ENCODE measurements around the gene CNBP. TPM values are rescaled to one million over a fixed set of nuclear protein-coding genes. Genes with fewer than 3 reads are reported as not detected.

CNBP gene
- total RNA-seq, 2 experiments from 2014 or later, result 453 to 454 TPM

DNA sequence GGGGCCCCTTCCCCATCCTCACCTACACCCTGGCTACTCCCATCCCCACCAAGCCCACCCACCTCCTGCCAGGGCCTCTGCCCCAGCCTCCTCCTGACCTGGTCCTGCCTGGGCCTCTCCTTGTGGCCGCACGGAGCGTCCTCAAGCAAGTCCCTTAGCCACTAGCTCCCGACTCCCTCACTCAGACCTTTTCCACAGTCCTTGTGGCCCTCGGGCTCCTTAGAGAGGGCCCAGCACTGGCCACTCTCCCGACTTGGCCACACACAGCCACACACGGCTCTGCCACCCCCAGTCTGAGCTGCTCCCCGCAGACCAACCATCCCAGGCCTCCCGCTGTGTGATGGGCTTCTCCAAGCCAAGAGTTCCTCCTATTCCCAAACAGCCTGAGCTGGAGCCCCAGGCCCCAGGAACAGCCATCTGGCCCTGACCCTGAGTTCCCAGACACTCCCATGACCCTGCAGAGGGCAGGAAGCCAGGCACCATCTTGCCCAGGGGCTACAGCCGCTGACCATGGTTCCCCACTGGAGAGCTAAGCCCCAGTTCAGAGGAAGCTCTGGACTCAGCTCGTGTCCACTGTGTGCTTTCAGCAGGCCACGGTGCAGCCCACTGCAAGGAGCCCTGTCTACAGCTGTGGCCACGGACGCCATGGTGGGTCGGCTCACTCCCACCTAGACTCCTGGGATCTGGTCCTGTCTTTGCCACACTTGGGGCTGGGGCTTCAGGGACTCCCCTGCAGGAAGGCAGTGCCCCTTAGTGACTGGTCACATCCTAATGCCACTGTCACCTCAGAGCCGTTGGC, 55.1 kb downstream of the CNBP start:
- intact Hi-C loops (cut with micrococcal nuclease), result no loop called here
- H3K9me3 Mint-ChIP-seq, result no peaks in the 10 kb centered on the region
- H3K4me1 Mint-ChIP-seq (ENCODE audit: low read depth), result peaks cover 14% of the 10 kb centered on the region
- H3K27ac Mint-ChIP-seq, result no peak overlapping the region
- no peak for ATAC-seq
- CTCF ChIA-PET, result interaction anchor here (1.4 kb wide), 1 partner anchor 75 kb away, joined by 5 read pairs; no protein-coding TSS in a partner anchor
- POLR2A ChIA-PET, result interaction anchor here (1.2 kb wide), 2 partner anchors 58 to 59 kb away, joined by 3 read pairs; no protein-coding TSS in a partner anchor
- TF ChIP-seq CTCF (IDR thresholded peaks at IDR 0.05), result no peak
- DNase-seq, result no peak
- no peaks in the 10 kb centered on the region for H3K27me3 Mint-ChIP-seq
- peaks cover 11% of the 10 kb centered on the region for H3K36me3 Mint-ChIP-seq (ENCODE audit: low read depth)
- H3K4me3 Mint-ChIP-seq, result no peak overlapping the region

- ChIA-PET CTCF (no interaction called here), POLR2A (interaction anchor here (1.4 kb wide), 1 partner anchor 9 kb away, joined by 3 read pairs; no protein-coding TSS in a partner anchor)
- no peak for ATAC-seq
- Mint-ChIP-seq H3K4me1 (ENCODE audit: low read depth) (peaks cover 17% of the 10 kb centered on the region), H3K4me3 (no peak overlapping the region), H3K36me3 (ENCODE audit: low read depth) (peaks cover 10% of the 10 kb centered on the region), H3K27ac (peak overlapping the region; percentile 55), H3K9me3 (no peaks in the 10 kb centered on the region), H3K27me3 (no peaks in the 10 kb centered on the region)
- intact Hi-C loops (cut with micrococcal nuclease), result no loop called here
- no peak for DNase-seq
- no peak for TF ChIP-seq CTCF (IDR thresholded peaks at IDR 0.05)
Measured at GRCh38 chr3:129126726-129127280, 56.9 kb downstream of the CNBP start.

- no peaks in the 10 kb centered on the region for H3K27me3 Mint-ChIP-seq
- peak overlapping the region; percentile 29 for H3K4me3 Mint-ChIP-seq
- peaks cover 20% of the 10 kb centered on the region for H3K36me3 Mint-ChIP-seq (ENCODE audit: low read depth)
- intact Hi-C loops (cut with micrococcal nuclease), result loop anchor here (5.0 kb wide), 1 partner anchor 59 kb away; the partner anchor contains the start of gene CNBP
- POLR2A ChIA-PET, result interaction anchor here (0.6 to 8.1 kb wide), 8 partner anchors 8 to 193 kb away, joined by 3 to 163 read pairs (median 6); a partner anchor contains a TSS
- H3K4me1 Mint-ChIP-seq (ENCODE audit: low read depth), result peaks cover 20% of the 10 kb centered on the region
- no peaks in the 10 kb centered on the region for H3K9me3 Mint-ChIP-seq
- CTCF ChIA-PET, result interaction anchor here (0.8 to 6.4 kb wide), 8 partner anchors 9 to 153 kb away, joined by 3 to 44 read pairs (median 4); no protein-coding TSS in a partner anchor
- ATAC-seq (no peak), DNase-seq (no peak)
- no peak for TF ChIP-seq CTCF (IDR thresholded peaks at IDR 0.05)
- peak overlapping the region; percentile 50 for H3K27ac Mint-ChIP-seq
Measured at GRCh38 chr3:129123314-129124060, 60.2 kb downstream of the CNBP start.

DNA sequence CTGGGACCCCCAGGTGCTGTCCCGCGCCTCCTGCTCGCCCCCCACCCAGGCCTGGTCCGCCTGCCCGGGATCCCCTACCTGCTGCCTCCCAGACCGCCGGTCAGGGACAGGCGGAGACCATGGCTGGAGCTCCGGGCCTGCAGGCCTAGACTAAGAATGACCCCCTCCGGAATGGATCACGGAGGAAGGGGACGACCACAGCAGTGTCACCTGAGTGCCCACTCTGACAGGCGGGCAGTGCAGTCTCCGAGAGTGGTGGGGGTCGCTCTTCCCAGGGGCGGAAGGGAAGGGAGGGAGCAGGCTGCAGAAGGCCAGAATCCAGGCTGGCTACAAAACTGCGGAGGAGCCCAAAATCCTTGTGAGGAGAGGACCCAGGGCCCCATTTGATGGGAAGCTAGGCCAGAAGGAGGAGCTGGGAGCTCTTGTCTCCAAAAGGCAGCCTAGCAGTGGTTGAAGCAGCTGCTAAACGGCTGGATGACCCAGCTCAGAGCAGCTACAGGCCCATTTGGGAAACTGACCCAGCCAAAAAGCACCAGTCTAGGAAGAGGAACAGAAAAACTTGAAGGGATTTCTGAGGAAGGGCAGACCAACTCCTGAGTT, 61.2 kb downstream of the CNBP start:
- CTCF ChIA-PET, result interaction anchor here (0.7 to 6.4 kb wide), 8 partner anchors 10 to 152 kb away, joined by 3 to 44 read pairs (median 6); no protein-coding TSS in a partner anchor
- Mint-ChIP-seq H3K36me3 (ENCODE audit: low read depth) (peaks cover 29% of the 10 kb centered on the region), H3K27me3 (no peaks in the 10 kb centered on the region), H3K4me3 (peak overlapping the region; percentile 56), H3K4me1 (ENCODE audit: low read depth) (peaks cover 29% of the 10 kb centered on the region), H3K9me3 (no peaks in the 10 kb centered on the region), H3K27ac (peak overlapping the region; percentile 50)
- intact Hi-C loops (cut with micrococcal nuclease), result loop anchor here (5.0 kb wide), 1 partner anchor 60 kb away; the partner anchor contains the start of gene CNBP
- no peak for TF ChIP-seq CTCF (IDR thresholded peaks at IDR 0.05)
- DNase-seq (no peak), ATAC-seq (no peak)
- POLR2A ChIA-PET, result interaction anchor here (0.8 to 8.1 kb wide), 16 partner anchors 9 to 194 kb away, joined by 3 to 163 read pairs (median 7); partner anchors contain the start of gene CNBP
